Hepatocyte (in vitro differentiated cells): ENCODE results near the gene ANKRD62. TPM values are rescaled to one million over a fixed set of nuclear protein-coding genes. Genes with fewer than 3 reads are reported as not detected.

Experiments
- DNase-seq: peaks from one replicate; pipeline ENCODE4 v3.0.0-alpha.2; 2016; ENCODE audit warnings: low spot score
- H2AFZ ChIP-seq: fragments of 200-600 bp; sonication (generic); 2 replicates; pipeline ENCODE4 v1.6.0; 2016; ENCODE audit warnings: antibody characterized with exemption, mild to moderate bottlenecking
- H3K27ac ChIP-seq: fragments of 200-600 bp; sonication (generic); 2 replicates; pipeline ENCODE4 v1.5.1; 2016; ENCODE audit warnings: mild to moderate bottlenecking
- H3K27me3 ChIP-seq: fragments of 200-600 bp; sonication (generic); 2 replicates; pipeline ENCODE4 v1.6.1; 2016
- H3K36me3 ChIP-seq: fragments of 200-600 bp; sonication (generic); replicated peaks from 2 replicates; pipeline ENCODE4 v1.5.1; 2016; ENCODE audit warnings: low read depth; ENCODE audit not compliant: insufficient read depth
- H3K4me1 ChIP-seq: fragments of 200-600 bp; sonication (generic); 2 replicates; pipeline ENCODE4 v1.5.1; 2016; ENCODE audit warnings: mild to moderate bottlenecking, moderate library complexity; ENCODE audit not compliant: insufficient read depth
- H3K4me2 ChIP-seq: fragments of 200-600 bp; sonication (generic); 2 replicates; pipeline ENCODE4 v1.6.0; 2016
- H3K4me3 ChIP-seq: fragments of 200-600 bp; sonication (generic); 2 replicates; pipeline ENCODE4 v1.5.1; 2016; ENCODE audit warnings: mild to moderate bottlenecking
- H3K79me2 ChIP-seq: fragments of 200-600 bp; sonication (generic); 2 replicates; pipeline ENCODE4 v1.6.0; 2017; ENCODE audit warnings: mild to moderate bottlenecking
- H3K9me2 ChIP-seq: fragments of 200-600 bp; sonication (generic); replicated peaks from 2 replicates; pipeline ENCODE4 v1.6.0; 2017; ENCODE audit warnings: mild to moderate bottlenecking; ENCODE audit not compliant: insufficient read depth
- H3K9me3 ChIP-seq: fragments of 200-600 bp; sonication (generic); 2 replicates; pipeline ENCODE4 v1.5.1; 2016; ENCODE audit warnings: low read depth, mild to moderate bottlenecking
- H4K20me1 ChIP-seq: fragments of 200-600 bp; sonication (generic); 2 replicates; pipeline ENCODE4 v1.6.0; 2016; ENCODE audit warnings: mild to moderate bottlenecking; ENCODE audit not compliant: insufficient read depth, poor library complexity, severe bottlenecking
- EZH2 ChIP-seq: fragments of 200-600 bp; sonication (generic); IDR thresholded peaks from 2 replicates; pipeline ENCODE4 v1.6.1; 2016; ENCODE audit warnings: antibody characterized with exemption, mild to moderate bottlenecking, borderline replicate concordance
- EZH2phosphoT487 ChIP-seq: fragments of 200-600 bp; sonication (generic); IDR thresholded peaks from one replicate; pipeline ENCODE4 v1.6.1; 2018; ENCODE audit warnings: antibody characterized with exemption, mild to moderate bottlenecking, low read depth, moderate library complexity; ENCODE audit not compliant: unreplicated experiment, severe bottlenecking
- WGBS: methylation state at CpG from one replicate; pipeline ENCODE4 v1.1.6; 2016; ENCODE audit warnings: low lambda C conversion rate; ENCODE audit errors: missing lambda C conversion rate; 5-methylcytosine and 5-hydroxymethylcytosine counted together
- polyA plus RNA-seq: library from polyadenylated mRNA; unstranded; fragments of >200 nt; fragmentation: Nextera tagmentation; extraction: Ambion mirVana; gene quantifications from 2 replicates; pipeline ENCODE4 v1.2.1, GENCODE V29; 2016
- total RNA-seq: library from RNA; depleted of rRNA; stranded (reverse); fragments of >200 nt; gene quantifications from 2 replicates; pipeline ENCODE4 v1.2.3, GENCODE V29; 2014
- TF ChIP-seq, protein P1 (sequence below): fragments of 200-600 bp; sonication (generic); IDR thresholded peaks from 2 replicates; pipeline ENCODE4 v1.5.1; 2016; ENCODE audit warnings: antibody characterized with exemption, mild to moderate bottlenecking; ENCODE audit not compliant: poor library complexity

The ANKRD62 gene
- total and polyA plus RNA-seq, 2 experiments from 2014 or later: not detected

DNA sequence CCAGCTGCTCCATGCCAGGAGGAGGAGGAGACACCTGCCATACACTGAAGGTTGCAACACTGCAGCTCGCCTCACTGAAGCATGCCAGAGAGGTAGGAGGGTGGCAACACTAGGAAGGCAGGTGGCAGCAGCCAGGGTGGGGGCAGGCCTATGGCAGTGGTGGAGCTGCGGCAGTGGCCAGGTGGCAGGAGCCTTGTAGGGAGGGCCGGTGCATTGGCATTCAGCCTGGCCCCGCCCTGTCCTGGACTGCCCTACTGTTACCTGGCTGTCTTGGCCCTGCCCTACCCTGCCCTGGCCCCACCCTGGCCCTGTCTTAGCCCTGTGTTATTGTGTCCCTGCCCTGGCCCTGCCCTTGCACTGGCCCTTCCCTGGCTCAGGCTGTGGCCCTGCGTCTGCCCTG is 7.4 kb upstream of the ANKRD62 start:
- DNase-seq: peak; percentile 6
- Histone ChIP-seq H3K9me2 (no peaks in the 10 kb centered on the region), H4K20me1 (no peaks in the 10 kb centered on the region), H2AFZ (no peak overlapping the region), H3K27me3 (peaks cover 5% of the 10 kb centered on the region), H3K4me2 (no peak overlapping the region), H3K36me3 (no peaks in the 10 kb centered on the region), H3K79me2 (no peaks in the 10 kb centered on the region), H3K4me1 (no peaks in the 10 kb centered on the region), H3K9me3 (no peaks in the 10 kb centered on the region), H3K4me3 (no peak overlapping the region), H3K27ac (no peak overlapping the region)
- WGBS: 85% methylated on average over 5 of the region's 5 CpGs
- TF ChIP-seq EZH2: no peak
- no peak for TF ChIP-seq EZH2phosphoT487
- TF ChIP-seq, protein P1, sequence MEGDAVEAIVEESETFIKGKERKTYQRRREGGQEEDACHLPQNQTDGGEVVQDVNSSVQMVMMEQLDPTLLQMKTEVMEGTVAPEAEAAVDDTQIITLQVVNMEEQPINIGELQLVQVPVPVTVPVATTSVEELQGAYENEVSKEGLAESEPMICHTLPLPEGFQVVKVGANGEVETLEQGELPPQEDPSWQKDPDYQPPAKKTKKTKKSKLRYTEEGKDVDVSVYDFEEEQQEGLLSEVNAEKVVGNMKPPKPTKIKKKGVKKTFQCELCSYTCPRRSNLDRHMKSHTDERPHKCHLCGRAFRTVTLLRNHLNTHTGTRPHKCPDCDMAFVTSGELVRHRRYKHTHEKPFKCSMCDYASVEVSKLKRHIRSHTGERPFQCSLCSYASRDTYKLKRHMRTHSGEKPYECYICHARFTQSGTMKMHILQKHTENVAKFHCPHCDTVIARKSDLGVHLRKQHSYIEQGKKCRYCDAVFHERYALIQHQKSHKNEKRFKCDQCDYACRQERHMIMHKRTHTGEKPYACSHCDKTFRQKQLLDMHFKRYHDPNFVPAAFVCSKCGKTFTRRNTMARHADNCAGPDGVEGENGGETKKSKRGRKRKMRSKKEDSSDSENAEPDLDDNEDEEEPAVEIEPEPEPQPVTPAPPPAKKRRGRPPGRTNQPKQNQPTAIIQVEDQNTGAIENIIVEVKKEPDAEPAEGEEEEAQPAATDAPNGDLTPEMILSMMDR: no peak

- DNase-seq: peak; percentile 3
- Histone ChIP-seq H3K9me3 (no peaks in the 10 kb centered on the region), H3K4me2 (no peak overlapping the region), H3K36me3 (no peaks in the 10 kb centered on the region), H3K27ac (no peak overlapping the region), H3K4me1 (no peaks in the 10 kb centered on the region), H3K4me3 (no peak overlapping the region), H3K27me3 (peaks cover 5% of the 10 kb centered on the region), H2AFZ (no peak overlapping the region), H4K20me1 (no peaks in the 10 kb centered on the region), H3K79me2 (no peaks in the 10 kb centered on the region), H3K9me2 (no peaks in the 10 kb centered on the region)
- WGBS: 91% methylated on average over 16 of the region's 18 CpGs
- TF ChIP-seq, protein P1: no peak
- no peak for TF ChIP-seq EZH2phosphoT487
- no peak for TF ChIP-seq EZH2
Measured at GRCh38 chr18:12086677-12087470, 6.8 kb upstream of the ANKRD62 start.

DNA sequence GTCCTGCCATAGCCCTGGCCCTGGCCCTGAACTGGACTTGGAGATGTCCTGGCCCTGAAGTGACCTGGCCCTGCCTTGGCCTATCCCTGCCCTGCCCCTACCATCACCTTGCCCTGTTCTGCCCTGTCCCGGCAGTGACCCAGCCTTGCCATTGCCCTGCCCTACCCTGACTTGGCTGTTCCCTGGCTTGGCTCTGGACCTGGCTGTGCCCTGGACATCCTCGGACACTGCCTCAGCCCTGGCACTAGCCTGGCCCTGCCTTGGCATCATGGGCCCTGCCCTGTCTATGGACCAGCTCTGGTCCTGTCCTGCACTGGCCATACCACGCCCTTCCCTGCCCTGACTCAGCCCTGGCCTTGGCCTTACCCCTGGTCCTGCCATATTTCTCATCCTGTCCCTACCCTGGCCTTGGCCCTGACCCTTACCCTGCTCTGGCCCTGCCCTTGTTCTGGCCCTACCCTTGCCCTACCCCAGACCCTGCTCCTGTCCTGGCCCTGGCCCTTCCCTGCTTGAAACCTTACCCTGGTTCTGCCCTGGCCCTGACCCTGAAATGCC is 6.1 kb upstream of the ANKRD62 start:
- H3K79me2 ChIP-seq: no peaks in the 10 kb centered on the region
- no peaks in the 10 kb centered on the region for H3K36me3 ChIP-seq
- DNase-seq: peak; percentile 3
- no peaks in the 10 kb centered on the region for H3K9me2 ChIP-seq
- no peaks in the 10 kb centered on the region for H4K20me1 ChIP-seq
- 73% methylated on average over 3 of the region's 3 CpGs for WGBS
- TF ChIP-seq, protein P1: no peak
- TF ChIP-seq EZH2phosphoT487: no peak
- no peak for TF ChIP-seq EZH2
- no peak overlapping the region for H2AFZ ChIP-seq
- no peak overlapping the region for H3K4me3 ChIP-seq
- no peak overlapping the region for H3K27ac ChIP-seq
- H3K4me1 ChIP-seq: no peaks in the 10 kb centered on the region
- no peaks in the 10 kb centered on the region for H3K9me3 ChIP-seq
- H3K27me3 ChIP-seq: peaks cover 1% of the 10 kb centered on the region
- H3K4me2 ChIP-seq: no peak overlapping the region
